Measurements from ENCODE around the gene PCNX1. TPM values are rescaled to one million over a fixed set of nuclear protein-coding genes. Genes with fewer than 3 reads are reported as not detected.
A peak's percentile ranks its signal among the peaks of the same experiment; 100 is the strongest.
"Not testable (repeated sequence)": the region's sequence is repeated elsewhere in the genome, so short reads cannot be mapped to it uniquely, and the experiment has no call there.

The PCNX1 gene
- 10 to 100 TPM; 47.1 to 73.6 (median 66.2) TPM for total RNA-seq

GRCh38 chr14:70907176-70907995 lies at the start of gene PCNX1:
PCNX1 (plus strand) TSS chr14:70907459; CDS start chr14:70907851, 392 bp downstream.
- Histone ChIP-seq H3K9me3 (no peaks in the 10 kb centered on the region), H3K27me3 (no peaks in the 10 kb centered on the region), H3K27ac (peak within 1 kb of the TSS; percentile 72 to 95 (median 90)), H3K4me1 (peaks cover 10 to 65% (median 16%) of the 10 kb centered on the region in 3 donors), H3K36me3 (no peaks in the 10 kb centered on the region), H3K4me3 (peak within 1 kb of the TSS; percentile 74 to 94)
- peak; percentile 33 to 53 for TF ChIP-seq POLR2A (IDR thresholded peaks at IDR 0.05)
- no peak for TF ChIP-seq POLR2AphosphoS5 (IDR thresholded peaks at IDR 0.05)
- no peak for TF ChIP-seq EP300 (IDR thresholded peaks at IDR 0.05)
- TF ChIP-seq CTCF (IDR thresholded peaks at IDR 0.05): peak; percentile 90 to 95 (median 92)
- ATAC-seq: peak; percentile 95
- WGBS, 2 donors (ENCODE audit: low coverage in 1 of 2): 0% methylated on average over 18 of the region's 101 CpGs; no CpG with 5 or more reads in 1 of the 2 donors

GRCh38 chr14:70857496-70857890 lies 49.8 kb upstream of the PCNX1 start:
- no peaks in the 10 kb centered on the region for H3K9me3 ChIP-seq
- H3K27me3 ChIP-seq: no peaks in the 10 kb centered on the region
- H3K27ac ChIP-seq: no peak overlapping the region
- no peak for ATAC-seq
- no peaks in the 10 kb centered on the region for H3K4me1 ChIP-seq
- WGBS, 2 donors (ENCODE audit: low coverage in 1 of 2): 80 to 91% methylated on average over 1 to 2 of the region's 2 CpGs
- no peak overlapping the region for H3K4me3 ChIP-seq
- TF ChIP-seq POLR2AphosphoS5 (IDR thresholded peaks at IDR 0.05) (no peak), EP300 (IDR thresholded peaks at IDR 0.05) (no peak), CTCF (IDR thresholded peaks at IDR 0.05) (no peak), POLR2A (IDR thresholded peaks at IDR 0.05) (no peak)
- no peaks in the 10 kb centered on the region for H3K36me3 ChIP-seq

- no peak overlapping the region for H3K27ac ChIP-seq
- ATAC-seq: no peak
- no peak for TF ChIP-seq POLR2A (IDR thresholded peaks at IDR 0.05)
- TF ChIP-seq EP300 (IDR thresholded peaks at IDR 0.05): no peak
- TF ChIP-seq POLR2AphosphoS5 (IDR thresholded peaks at IDR 0.05): no peak
- no peak for TF ChIP-seq CTCF (IDR thresholded peaks at IDR 0.05)
- H3K4me1 ChIP-seq: no peaks in the 10 kb centered on the region
- H3K27me3 ChIP-seq: no peaks in the 10 kb centered on the region
- no peaks in the 10 kb centered on the region for H3K36me3 ChIP-seq
- H3K4me3 ChIP-seq: no peak overlapping the region
- no peaks in the 10 kb centered on the region for H3K9me3 ChIP-seq
- WGBS, 2 donors (ENCODE audit: low coverage in 1 of 2): 72 to 89% methylated on average over 4 to 5 of the region's 5 CpGs
These were observed 48.6 kb upstream of the PCNX1 start for GRCh38 chr14:70858641-70859040.

- H3K9me3 ChIP-seq: peaks cover 0 to 12% (median 0%) of the 10 kb centered on the region in 3 donors
- not testable (repeated sequence) for H3K27ac ChIP-seq, H3K27me3 ChIP-seq, H3K4me3 ChIP-seq, H3K36me3 ChIP-seq, ATAC-seq, H3K4me1 ChIP-seq
- WGBS, 2 donors (ENCODE audit: low coverage in 1 of 2): 65 to 85% methylated on average over 1 of the region's 1 CpG
These were observed 40.3 kb upstream of the PCNX1 start for GRCh38 chr14:70866992-70867391.

GRCh38 chr14:70871001-70871400 lies 36.3 kb upstream of the PCNX1 start:
- peaks cover 0 to 15% (median 0%) of the 10 kb centered on the region in 3 donors for H3K9me3 ChIP-seq
- TF ChIP-seq POLR2A (IDR thresholded peaks at IDR 0.05) (no peak), CTCF (IDR thresholded peaks at IDR 0.05) (no peak), EP300 (IDR thresholded peaks at IDR 0.05) (no peak), POLR2AphosphoS5 (IDR thresholded peaks at IDR 0.05) (no peak)
- ATAC-seq: no peak
- no peaks in the 10 kb centered on the region for H3K36me3 ChIP-seq
- no peaks in the 10 kb centered on the region for H3K4me1 ChIP-seq
- no peak overlapping the region for H3K4me3 ChIP-seq
- WGBS, 2 donors (ENCODE audit: low coverage in 1 of 2): 86% methylated on average over 1 of the region's 1 CpG; no CpG with 5 or more reads in 1 of the 2 donors
- no peak overlapping the region for H3K27ac ChIP-seq
- no peaks in the 10 kb centered on the region for H3K27me3 ChIP-seq
